GM19239 (cell line): ENCODE measurements around the gene SLC15A1.
"Not testable (repeated sequence)": the region's sequence is repeated elsewhere in the genome, so short reads cannot be mapped to it uniquely, and the experiment has no call there.

Experiments used
- DNase-seq: peaks from one replicate; pipeline ENCODE4 v3.0.0; 2011; ENCODE audit warnings: low spot score; ENCODE audit not compliant: insufficient read length
- FAIRE-seq: peaks from 2 replicates; lab custom pipeline; 2011; peaks lifted over from hg19 to GRCh38; lab: Jason Lieb, UNC

The SLC15A1 gene

GRCh38 chr13:98755729-98756128 is 3.3 kb upstream of the SLC15A1 start:
- FAIRE-seq (no peak), DNase-seq (no peak)

GRCh38 chr13:98755116-98755515 is 2.6 kb upstream of the SLC15A1 start:
- FAIRE-seq: no peak
- no peak for DNase-seq

GRCh38 chr13:98754468-98754867 is 2.0 kb upstream of the SLC15A1 start:
- not testable (repeated sequence) for DNase-seq, FAIRE-seq

- no peak for DNase-seq
- FAIRE-seq: no peak
These were observed 508 bp downstream of the SLC15A1 start for GRCh38 chr13:98751861-98752466.

GRCh38 chr13:98751367-98751782 is 1.1 kb downstream of the SLC15A1 start:
- no peak for DNase-seq
- no peak for FAIRE-seq

GRCh38 chr13:98749501-98749900 is 3.0 kb downstream of the SLC15A1 start:
- DNase-seq (no peak), FAIRE-seq (no peak)

- FAIRE-seq: no peak
- no peak for DNase-seq
These were observed 5.5 kb downstream of the SLC15A1 start for GRCh38 chr13:98746968-98747367.

GRCh38 chr13:98743377-98743776 is 9.1 kb downstream of the SLC15A1 start:
- no peak for DNase-seq
- FAIRE-seq: no peak

- DNase-seq (no peak), FAIRE-seq (no peak)
These were observed 9.5 kb downstream of the SLC15A1 start for GRCh38 chr13:98742961-98743360.

- no peak for DNase-seq
- FAIRE-seq: no peak
These were observed 10.6 kb downstream of the SLC15A1 start for GRCh38 chr13:98741741-98742435.

GRCh38 chr13:98740131-98740530 is 12.3 kb downstream of the SLC15A1 start:
- DNase-seq: no peak
- no peak for FAIRE-seq

- DNase-seq (no peak), FAIRE-seq (no peak)
These were observed 13.5 kb downstream of the SLC15A1 start for GRCh38 chr13:98738993-98739392.

- FAIRE-seq (no peak), DNase-seq (no peak)
These were observed 14.3 kb downstream of the SLC15A1 start for GRCh38 chr13:98738213-98738612.

GRCh38 chr13:98731925-98732324 is 20.5 kb downstream of the SLC15A1 start:
- no peak for DNase-seq
- no peak for FAIRE-seq

GRCh38 chr13:98731038-98731437 is 21.4 kb downstream of the SLC15A1 start:
- FAIRE-seq: no peak

GRCh38 chr13:98730441-98730840 is 22.0 kb downstream of the SLC15A1 start:
- FAIRE-seq: no peak
- DNase-seq: no peak

More at GRCh38 chr13:98731038-98731437, 21.4 kb downstream of the SLC15A1 start:
- DNase-seq: no peak

- DNase-seq: no peak
These were observed 22.8 kb downstream of the SLC15A1 start for GRCh38 chr13:98729658-98730057.

GRCh38 chr13:98722958-98723357 is 29.5 kb downstream of the SLC15A1 start:
- DNase-seq (no peak), FAIRE-seq (no peak)

More at GRCh38 chr13:98729658-98730057, 22.8 kb downstream of the SLC15A1 start:
- no peak for FAIRE-seq

GRCh38 chr13:98721825-98722510 is 30.5 kb downstream of the SLC15A1 start:
- FAIRE-seq: no peak
- DNase-seq: no peak

- FAIRE-seq: no peak
- DNase-seq: no peak
These were observed 32.8 kb downstream of the SLC15A1 start for GRCh38 chr13:98719527-98720250.

- FAIRE-seq (no peak), DNase-seq (no peak)
These were observed 34.6 kb downstream of the SLC15A1 start for GRCh38 chr13:98717891-98718290.
